ENCODE measurements around the gene COTL1.

Gene COTL1

GRCh38 chr16:84548971-84549844 is 68.7 kb downstream of the COTL1 start:
- Histone ChIP-seq H3F3A (ENCODE audit: insufficient read depth) (no peaks in the 10 kb centered on the region), H3K9me3 (ENCODE audit: insufficient read depth, low read length) (no peaks in the 10 kb centered on the region), H3K9me2 (replicated peaks; ENCODE audit: insufficient read depth, low read length) (no peaks in the 10 kb centered on the region), H3K36me3 (ENCODE audit: low read length) (no peaks in the 10 kb centered on the region), H2AFZ (ENCODE audit: low read depth, low read length, severe bottlenecking) (no peak overlapping the region), H3K27ac (ENCODE audit: low read depth, low read length) (no peak overlapping the region), H4K20me1 (ENCODE audit: low read depth, low read length) (no peaks in the 10 kb centered on the region), H3K27me3 (ENCODE audit: low read length) (no peaks in the 10 kb centered on the region), H3K9ac (ENCODE audit: low read length) (no peak overlapping the region), H3K79me2 (ENCODE audit: insufficient read depth, low read length) (no peaks in the 10 kb centered on the region), H3K4me2 (ENCODE audit: low read depth, low read length, poor library complexity, severe bottlenecking) (no peak overlapping the region), H3K4me3 (ENCODE audit: insufficient read depth, low read length, poor library complexity, severe bottlenecking) (no peak overlapping the region)
- TF ChIP-seq EZH2phosphoT487 (conservative IDR thresholded peaks at IDR 0.05; ENCODE audit: low read length) (no peak), CTCF (IDR thresholded peaks at IDR 0.05; ENCODE audit: insufficient read depth, low read length, poor library complexity, severe bottlenecking) (no peak)

GRCh38 chr16:84548508-84548907 is 69.4 kb downstream of the COTL1 start:
- TF ChIP-seq EZH2phosphoT487 (conservative IDR thresholded peaks at IDR 0.05; ENCODE audit: low read length) (no peak), CTCF (IDR thresholded peaks at IDR 0.05; ENCODE audit: insufficient read depth, low read length, poor library complexity, severe bottlenecking) (no peak)
- Histone ChIP-seq H2AFZ (ENCODE audit: low read depth, low read length, severe bottlenecking) (no peak overlapping the region), H3K4me2 (ENCODE audit: low read depth, low read length, poor library complexity, severe bottlenecking) (no peak overlapping the region)

GRCh38 chr16:84547546-84548061 is 70.3 kb downstream of the COTL1 start:
- Histone ChIP-seq H3K27ac (ENCODE audit: low read depth, low read length) (no peak overlapping the region), H3K36me3 (ENCODE audit: low read length) (no peaks in the 10 kb centered on the region), H3K79me2 (ENCODE audit: insufficient read depth, low read length) (no peaks in the 10 kb centered on the region), H3F3A (ENCODE audit: insufficient read depth) (no peaks in the 10 kb centered on the region), H3K9ac (ENCODE audit: low read length) (no peak overlapping the region), H3K27me3 (ENCODE audit: low read length) (no peaks in the 10 kb centered on the region), H3K4me2 (ENCODE audit: low read depth, low read length, poor library complexity, severe bottlenecking) (no peak overlapping the region), H3K9me3 (ENCODE audit: insufficient read depth, low read length) (no peaks in the 10 kb centered on the region), H3K4me3 (ENCODE audit: insufficient read depth, low read length, poor library complexity, severe bottlenecking) (no peak overlapping the region), H3K9me2 (replicated peaks; ENCODE audit: insufficient read depth, low read length) (no peaks in the 10 kb centered on the region), H4K20me1 (ENCODE audit: low read depth, low read length) (no peaks in the 10 kb centered on the region), H2AFZ (ENCODE audit: low read depth, low read length, severe bottlenecking) (no peak overlapping the region)
- TF ChIP-seq CTCF (IDR thresholded peaks at IDR 0.05; ENCODE audit: insufficient read depth, low read length, poor library complexity, severe bottlenecking) (no peak), EZH2phosphoT487 (conservative IDR thresholded peaks at IDR 0.05; ENCODE audit: low read length) (no peak)

More at GRCh38 chr16:84548508-84548907, 69.4 kb downstream of the COTL1 start:
- H3K27ac ChIP-seq (ENCODE audit: low read depth, low read length): no peak overlapping the region
- no peaks in the 10 kb centered on the region for H3K27me3 ChIP-seq (ENCODE audit: low read length)
- H3K9ac ChIP-seq (ENCODE audit: low read length): no peak overlapping the region
- H3F3A ChIP-seq (ENCODE audit: insufficient read depth): no peaks in the 10 kb centered on the region
- no peaks in the 10 kb centered on the region for H4K20me1 ChIP-seq (ENCODE audit: low read depth, low read length)
- no peaks in the 10 kb centered on the region for H3K79me2 ChIP-seq (ENCODE audit: insufficient read depth, low read length)
- H3K9me3 ChIP-seq (ENCODE audit: insufficient read depth, low read length): no peaks in the 10 kb centered on the region
- no peaks in the 10 kb centered on the region for H3K36me3 ChIP-seq (ENCODE audit: low read length)
- H3K4me3 ChIP-seq (ENCODE audit: insufficient read depth, low read length, poor library complexity, severe bottlenecking): no peak overlapping the region
- H3K9me2 ChIP-seq (replicated peaks; ENCODE audit: insufficient read depth, low read length): no peaks in the 10 kb centered on the region
